ENCODE data around the gene TMEM185B. TPM values are rescaled to one million over a fixed set of nuclear protein-coding genes. Genes with fewer than 3 reads are reported as not detected.
A peak's percentile ranks its signal among the peaks of the same experiment; 100 is the strongest.

TMEM185B gene
- total and polyA plus RNA-seq, 2 donors (not counting 1 experiment from before 2014, with no cell fraction given): 25.9 to 28.8 TPM

- no peak overlapping the region for H2AFZ ChIP-seq (ENCODE audit: low read length)
- H3K4me3 ChIP-seq (replicated peaks in 1 of 4; ENCODE audit: control extremely low read depth in 1 of 4, insufficient read depth in 1 of 4, low read depth in 3 of 4, low read length in 4 of 4): no peak overlapping the region
- TF ChIP-seq EZH2 (IDR thresholded peaks at IDR 0.05; ENCODE audit: low read length, missing control alignments) (no peak), CTCF (conservative IDR thresholded peaks at IDR 0.05 in 1 of 2, IDR thresholded peaks at IDR 0.05 in 1 of 2; ENCODE audit: low read depth in 1 of 2, low read length in 2 of 2) (no peak)
- peak in 1 of 2 donors; percentile 49 for DNase-seq (ENCODE audit: low read depth in 2 of 2)
- H3K9me3 ChIP-seq (ENCODE audit: control insufficient read depth, insufficient read depth, low read depth, low read length): no peaks in the 10 kb centered on the region
- H3K4me1 ChIP-seq (ENCODE audit: control insufficient read depth, extremely low read depth, insufficient read depth, low read length): no peaks in the 10 kb centered on the region
- no peaks in the 10 kb centered on the region for H3K36me3 ChIP-seq (ENCODE audit: control insufficient read depth, insufficient read depth, low read length)
- no peaks in the 10 kb centered on the region for H4K20me1 ChIP-seq (ENCODE audit: control insufficient read depth, extremely low read depth, insufficient read depth, low read length)
- H3K9ac ChIP-seq (ENCODE audit: insufficient read depth, low read length): no peak overlapping the region
- H3K79me2 ChIP-seq (ENCODE audit: control insufficient read depth, insufficient read depth, low read length): no peaks in the 10 kb centered on the region
- H3K27me3 ChIP-seq (ENCODE audit: control insufficient read depth, insufficient read depth, low read length): peaks cover 9% of the 10 kb centered on the region
- no peak overlapping the region for H3K4me2 ChIP-seq (ENCODE audit: extremely low read depth, insufficient read depth, low read length)
- H3K27ac ChIP-seq (ENCODE audit: insufficient read depth, low read length): no peak overlapping the region
Measured at GRCh38 chr2:120245520-120246332, 22.5 kb upstream of the TMEM185B start.

- H3K4me2 ChIP-seq (ENCODE audit: extremely low read depth, insufficient read depth, low read length): no peak overlapping the region
Measured at GRCh38 chr2:120244656-120245519, 21.7 kb upstream of the TMEM185B start.

More at GRCh38 chr2:120244656-120245519, 21.7 kb upstream of the TMEM185B start:
- no peaks in the 10 kb centered on the region for H4K20me1 ChIP-seq (ENCODE audit: control insufficient read depth, extremely low read depth, insufficient read depth, low read length)
- H3K79me2 ChIP-seq (ENCODE audit: control insufficient read depth, insufficient read depth, low read length): no peaks in the 10 kb centered on the region
- no peak overlapping the region for H3K27ac ChIP-seq (ENCODE audit: insufficient read depth, low read length)
- no peak overlapping the region for H3K9ac ChIP-seq (ENCODE audit: insufficient read depth, low read length)
- no peaks in the 10 kb centered on the region for H3K36me3 ChIP-seq (ENCODE audit: control insufficient read depth, insufficient read depth, low read length)
- no peaks in the 10 kb centered on the region for H3K4me1 ChIP-seq (ENCODE audit: control insufficient read depth, extremely low read depth, insufficient read depth, low read length)
- H2AFZ ChIP-seq (ENCODE audit: low read length): no peak overlapping the region
- H3K27me3 ChIP-seq (ENCODE audit: control insufficient read depth, insufficient read depth, low read length): peaks cover 5% of the 10 kb centered on the region
- no peak overlapping the region for H3K4me3 ChIP-seq (replicated peaks in 1 of 4; ENCODE audit: control extremely low read depth in 1 of 4, insufficient read depth in 1 of 4, low read depth in 3 of 4, low read length in 4 of 4)
- no peaks in the 10 kb centered on the region for H3K9me3 ChIP-seq (ENCODE audit: control insufficient read depth, insufficient read depth, low read depth, low read length)
- TF ChIP-seq CTCF (conservative IDR thresholded peaks at IDR 0.05 in 1 of 2, IDR thresholded peaks at IDR 0.05 in 1 of 2; ENCODE audit: low read depth in 1 of 2, low read length in 2 of 2) (no peak), EZH2 (IDR thresholded peaks at IDR 0.05; ENCODE audit: low read length, missing control alignments) (no peak)
- no peak for DNase-seq (ENCODE audit: low read depth in 2 of 2)

Data from fibroblast of lung (primary cell).